Kidney (tissue), 14 donors: ENCODE measurements around the gene SNX15. TPM values are rescaled to one million over a fixed set of nuclear protein-coding genes. Genes with fewer than 3 reads are reported as not detected.

Experiments
- DNase-seq, 5 donors: peaks; one replicate each; pipeline ENCODE4 v3.0.0-alpha.2; 2013 to 2020
- FAIRE-seq: peaks from 2 replicates; lab custom pipeline; 2012; peaks lifted over from hg19 to GRCh38; lab: Jason Lieb, UNC
- H3K27ac ChIP-seq, 2 donors: one replicate each; pipeline ENCODE4 v1.7.0; 2013; ENCODE audit warnings: low read depth in 2 of 2, low read length in 2 of 2, inconsistent platforms in 1 of 2
- H3K27me3 ChIP-seq: one replicate; pipeline ENCODE4 v1.7.1; 2013; ENCODE audit warnings: low read length, inconsistent platforms; ENCODE audit not compliant: control insufficient read depth, insufficient read depth
- H3K36me3 ChIP-seq, 3 donors: one replicate each; pipeline versions ENCODE4 v1.7.0 to v1.7.1; 2013; ENCODE audit warnings: low read length in 3 of 3, control low read depth in 1 of 3, inconsistent platforms in 1 of 3; ENCODE audit not compliant: insufficient read depth in 3 of 3, control insufficient read depth in 2 of 3
- H3K4me1 ChIP-seq, 3 donors: one replicate each; pipeline versions ENCODE4 v1.7.0 to v1.7.1; 2013; ENCODE audit warnings: low read length in 3 of 3, inconsistent platforms in 1 of 3, low read depth in 1 of 3; ENCODE audit not compliant: control insufficient read depth in 2 of 3, insufficient read depth in 2 of 3
- H3K4me3 ChIP-seq, 3 donors: one replicate each; pipeline versions ENCODE4 v1.7.0 to v1.8.1; 2013; ENCODE audit warnings: low read length in 3 of 3, control low read depth in 1 of 3, inconsistent platforms in 1 of 3
- H3K9ac ChIP-seq, 3 donors: one replicate each; pipeline versions ENCODE4 v1.7.0 to v1.7.1; 2013; ENCODE audit warnings: low read length in 3 of 3, control low read depth in 1 of 3, inconsistent platforms in 1 of 3
- H3K9me3 ChIP-seq, 3 donors: one replicate each; pipeline versions ENCODE4 v1.7.0 to v1.7.1; 2013; ENCODE audit warnings: low read length in 3 of 3, control low read depth in 1 of 3, inconsistent platforms in 1 of 3; ENCODE audit not compliant: control insufficient read depth in 2 of 3, insufficient read depth in 1 of 3
- CTCF ChIP-seq: IDR thresholded peaks from 3 replicates; pipeline ENCODE4 v1.5.1; 2012; ENCODE audit warnings: mild to moderate bottlenecking, moderate library complexity, borderline replicate concordance; ENCODE audit not compliant: insufficient read depth; ENCODE audit errors: extremely low read depth
- intact Hi-C: fragments of 100-400 bp; cut with DNase I; formaldehyde crosslinking; loops from one replicate; pipeline ENCODE4 v1.11.1; 2022
- polyA plus RNA-seq: library from polyadenylated mRNA; stranded (reverse); fragments of 350-450 nt; fragmentation: Illumina TruSeq; extraction: RNeasy Lipid Tissue Mini Kit (QIAGEN cat#74804); gene quantifications from one replicate; pipeline ENCODE4 v1.2.3, GENCODE V29; 2014; ENCODE audit warnings: low read depth, low replicate concordance; ENCODE audit not compliant: insufficient read depth
- total RNA-seq: library from RNA; stranded (reverse); fragmentation: NEBNext Ultra II Directional; extraction: Animal tissue kit (Norgen Biotek cat#: 25700); gene quantifications from one replicate; pipeline ENCODE4 v1.2.1, GENCODE V29; 2021
- donor health status: control.
- donor health status: control.
- donor health status: control.
- donor health status: control.
- donor health status: control.
- donor health status: DM: yes; HTN: yes; CAD: no.
- donor health status: Normal renal cell carcinoma (clear cell type).

Gene SNX15
- total and polyA plus RNA-seq, 2 donors from 2014 or later = 27.7 to 29.6 TPM

DNA sequence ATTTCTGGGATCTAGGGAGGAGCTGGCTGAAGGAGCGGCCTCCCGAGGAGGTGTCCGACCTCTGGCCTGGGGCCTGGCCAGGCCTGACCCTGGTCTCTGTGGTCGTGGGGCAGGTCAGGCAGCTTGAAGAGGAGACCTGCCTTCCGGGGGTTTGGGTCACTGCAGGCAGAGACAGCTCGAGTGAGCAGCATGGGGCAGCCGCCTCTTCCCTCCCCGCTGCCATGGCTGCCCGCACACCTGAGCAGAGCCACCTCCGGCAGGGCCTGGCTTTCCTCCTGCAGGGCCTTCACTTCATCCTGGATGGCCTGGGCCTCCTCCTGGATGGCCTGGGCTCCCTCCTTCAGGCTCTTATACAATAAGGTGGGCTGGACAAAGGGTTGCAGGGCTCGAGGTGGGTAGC is 39.1 kb downstream of the SNX15 start:
- no peak overlapping the region for H3K9ac ChIP-seq
- no peaks in the 10 kb centered on the region for H3K4me1 ChIP-seq
- FAIRE-seq = no peak
- H3K9me3 ChIP-seq = no peaks in the 10 kb centered on the region
- H3K4me3 ChIP-seq = no peak overlapping the region
- no peak for TF ChIP-seq CTCF
- H3K27ac ChIP-seq = no peak overlapping the region
- DNase-seq = no peak
- H3K36me3 ChIP-seq = no peaks in the 10 kb centered on the region
- no peaks in the 10 kb centered on the region for H3K27me3 ChIP-seq
- intact Hi-C loops = no loop called here

GRCh38 chr11:65066805-65067291 is 39.6 kb downstream of the SNX15 start:
- FAIRE-seq (no peak), DNase-seq (no peak)
- H3K27ac ChIP-seq = no peak overlapping the region
- no peaks in the 10 kb centered on the region for H3K36me3 ChIP-seq
- H3K4me1 ChIP-seq = no peaks in the 10 kb centered on the region
- H3K9ac ChIP-seq = no peak overlapping the region
- TF ChIP-seq CTCF = no peak
- intact Hi-C loops = no loop called here
- H3K27me3 ChIP-seq = no peaks in the 10 kb centered on the region
- H3K9me3 ChIP-seq = no peaks in the 10 kb centered on the region
- H3K4me3 ChIP-seq = no peak overlapping the region

DNA sequence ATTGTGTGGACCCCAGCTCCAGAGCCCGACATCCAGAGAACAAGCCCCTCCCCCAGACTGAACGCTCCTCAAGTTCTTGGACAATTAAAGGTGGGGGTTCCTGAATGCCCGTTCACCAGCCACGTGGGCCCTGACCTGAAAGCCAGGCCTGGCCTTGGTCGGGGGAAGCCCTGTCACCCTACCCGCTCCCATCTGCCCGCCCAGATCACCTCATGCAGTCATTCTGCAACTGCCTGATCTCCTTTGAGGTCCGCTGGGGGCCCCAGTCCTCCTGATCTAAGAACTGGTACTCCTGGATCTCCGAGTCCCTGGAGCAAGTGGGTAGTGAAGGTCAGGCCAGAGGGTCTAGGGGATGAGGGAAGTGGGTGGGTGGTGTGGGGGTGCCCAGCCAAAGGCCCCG is 40.2 kb downstream of the SNX15 start:
- no peaks in the 10 kb centered on the region for H3K36me3 ChIP-seq
- H3K9me3 ChIP-seq = no peaks in the 10 kb centered on the region
- no peaks in the 10 kb centered on the region for H3K4me1 ChIP-seq
- no peaks in the 10 kb centered on the region for H3K27me3 ChIP-seq
- FAIRE-seq = no peak
- no peak overlapping the region for H3K27ac ChIP-seq
- intact Hi-C loops = no loop called here
- TF ChIP-seq CTCF = no peak
- no peak for DNase-seq
- no peak overlapping the region for H3K9ac ChIP-seq
- no peak overlapping the region for H3K4me3 ChIP-seq

DNA sequence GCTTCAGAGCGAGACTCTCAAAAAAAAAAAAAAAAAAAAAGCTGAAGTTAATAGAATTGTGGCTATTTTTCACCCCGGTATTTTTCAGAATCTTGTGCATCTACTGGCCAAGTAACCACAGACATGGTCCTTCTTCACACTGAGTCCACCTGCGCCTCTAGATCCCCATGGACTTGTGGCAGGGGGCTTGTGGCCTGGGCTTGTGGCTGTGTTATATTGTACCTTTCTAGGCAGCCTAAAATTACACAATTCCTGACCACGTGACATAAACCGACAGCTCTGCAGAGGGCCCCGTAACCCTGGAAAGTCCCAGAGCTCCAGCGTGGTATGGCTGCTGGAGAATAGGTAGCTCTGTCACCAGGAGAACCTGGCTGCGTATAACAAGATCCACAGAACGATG is 42.0 kb downstream of the SNX15 start:
- Histone ChIP-seq H3K9ac (no peak overlapping the region), H3K27ac (no peak overlapping the region), H3K4me3 (no peak overlapping the region), H3K36me3 (no peaks in the 10 kb centered on the region), H3K4me1 (no peaks in the 10 kb centered on the region), H3K27me3 (no peaks in the 10 kb centered on the region), H3K9me3 (no peaks in the 10 kb centered on the region)
- FAIRE-seq (no peak), DNase-seq (no peak)
- TF ChIP-seq CTCF = no peak
- intact Hi-C loops = no loop called here
